Lower leg skin (tissue), 3 donors: ENCODE measurements around the gene DPP8.

Experiments
- POLR2A ChIP-seq, 2 donors: fragments of 450-650 bp; IDR thresholded peaks; one replicate each; pipeline ENCODE4 v1.6.1; 2016 to 2017; ENCODE audit warnings: antibody characterized with exemption in 2 of 2, mild to moderate bottlenecking in 1 of 2, moderate library complexity in 1 of 2
- TF ChIP-seq, protein P1 (sequence below), 3 donors: fragments of 450-650 bp; IDR thresholded peaks; one replicate each; pipeline ENCODE4 v1.5.1; 2016; ENCODE audit warnings: antibody characterized with exemption in 3 of 3, mild to moderate bottlenecking in 3 of 3, moderate library complexity in 2 of 3

DNA sequence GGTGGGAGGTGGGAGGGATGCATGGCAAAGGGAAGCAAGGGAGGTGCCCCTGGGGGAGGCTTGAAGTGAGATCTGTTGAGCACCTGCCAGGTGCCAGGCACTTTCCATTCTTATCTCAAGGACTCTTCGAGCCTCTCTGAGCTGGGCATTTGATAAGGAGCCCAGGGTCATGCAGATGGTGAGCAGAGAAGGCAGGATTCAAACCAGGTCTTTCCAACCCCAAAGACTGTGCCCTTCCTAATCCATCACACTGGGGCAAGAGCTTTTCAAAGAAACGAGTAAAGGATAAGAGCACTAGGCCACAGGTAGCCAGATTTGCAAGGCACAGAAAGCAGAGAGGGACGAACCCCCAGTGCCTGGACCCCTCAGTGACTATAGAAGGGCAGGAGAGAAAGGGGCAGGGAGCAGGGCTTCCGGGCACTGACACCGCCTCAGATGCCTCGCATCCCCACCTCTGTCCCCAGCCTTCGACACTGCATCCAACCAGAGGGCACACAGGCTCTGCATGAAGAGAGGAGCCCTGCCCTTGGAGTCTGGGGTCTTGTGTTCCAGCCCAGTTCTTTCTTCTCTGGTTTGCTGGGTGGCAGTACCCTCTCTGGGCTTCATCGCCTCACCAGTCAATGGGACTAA is 115.8 kb downstream of the DPP8 start:
- TF ChIP-seq, protein P1, sequence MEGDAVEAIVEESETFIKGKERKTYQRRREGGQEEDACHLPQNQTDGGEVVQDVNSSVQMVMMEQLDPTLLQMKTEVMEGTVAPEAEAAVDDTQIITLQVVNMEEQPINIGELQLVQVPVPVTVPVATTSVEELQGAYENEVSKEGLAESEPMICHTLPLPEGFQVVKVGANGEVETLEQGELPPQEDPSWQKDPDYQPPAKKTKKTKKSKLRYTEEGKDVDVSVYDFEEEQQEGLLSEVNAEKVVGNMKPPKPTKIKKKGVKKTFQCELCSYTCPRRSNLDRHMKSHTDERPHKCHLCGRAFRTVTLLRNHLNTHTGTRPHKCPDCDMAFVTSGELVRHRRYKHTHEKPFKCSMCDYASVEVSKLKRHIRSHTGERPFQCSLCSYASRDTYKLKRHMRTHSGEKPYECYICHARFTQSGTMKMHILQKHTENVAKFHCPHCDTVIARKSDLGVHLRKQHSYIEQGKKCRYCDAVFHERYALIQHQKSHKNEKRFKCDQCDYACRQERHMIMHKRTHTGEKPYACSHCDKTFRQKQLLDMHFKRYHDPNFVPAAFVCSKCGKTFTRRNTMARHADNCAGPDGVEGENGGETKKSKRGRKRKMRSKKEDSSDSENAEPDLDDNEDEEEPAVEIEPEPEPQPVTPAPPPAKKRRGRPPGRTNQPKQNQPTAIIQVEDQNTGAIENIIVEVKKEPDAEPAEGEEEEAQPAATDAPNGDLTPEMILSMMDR (IDR thresholded peaks at IDR 0.05): no peak
- no peak for TF ChIP-seq POLR2A (IDR thresholded peaks at IDR 0.05)
